Osteocyte (in vitro differentiated cells): Measurements from ENCODE around the gene ZNF112. TPM values are rescaled to one million over a fixed set of nuclear protein-coding genes. Genes with fewer than 3 reads are reported as not detected.

Source experiments
- DNase-seq: peaks from one replicate; pipeline ENCODE4 v3.0.0; 2021; ENCODE audit warnings: mixed read lengths; ENCODE audit not compliant: unreplicated experiment; ENCODE audit errors: extremely low spot score
- H3K27ac Mint-ChIP-seq: one replicate; pipeline ENCODE4 v1.8.0; 2021; ENCODE audit warnings: mild to moderate bottlenecking, mixed read lengths; ENCODE audit not compliant: unreplicated experiment
- H3K27me3 Mint-ChIP-seq: one replicate; pipeline ENCODE4 v1.8.0; 2021; ENCODE audit warnings: mixed read lengths; ENCODE audit not compliant: unreplicated experiment
- H3K36me3 Mint-ChIP-seq: one replicate; pipeline ENCODE4 v1.8.0; 2021; ENCODE audit warnings: mixed read lengths; ENCODE audit not compliant: unreplicated experiment
- H3K4me1 Mint-ChIP-seq: one replicate; pipeline ENCODE4 v1.8.0; 2021; ENCODE audit warnings: mixed read lengths; ENCODE audit not compliant: unreplicated experiment
- H3K4me3 Mint-ChIP-seq: one replicate; pipeline ENCODE4 v1.8.0; 2021; ENCODE audit warnings: mild to moderate bottlenecking, moderate library complexity, mixed read lengths; ENCODE audit not compliant: unreplicated experiment
- H3K9me3 Mint-ChIP-seq: one replicate; pipeline ENCODE4 v1.8.0; 2021; ENCODE audit warnings: mixed read lengths; ENCODE audit not compliant: unreplicated experiment
- total RNA-seq: library from RNA; stranded (reverse); gene quantifications from 2 replicates; pipeline ENCODE4 v1.2.1, GENCODE V29; 2021
- TF ChIP-seq, protein P1 (sequence below): fragments of 200-600 bp; sonication (generic); IDR thresholded peaks from 2 replicates; pipeline ENCODE4 v1.5.0; 2021; ENCODE audit warnings: antibody characterized with exemption, mild to moderate bottlenecking, moderate library complexity

Gene ZNF112
- total RNA-seq, 1 donor from 2014 or later: 8.8 TPM

GRCh38 chr19:44282846-44283245 lies 73.6 kb downstream of the ZNF112 start:
- TF ChIP-seq, protein P1, sequence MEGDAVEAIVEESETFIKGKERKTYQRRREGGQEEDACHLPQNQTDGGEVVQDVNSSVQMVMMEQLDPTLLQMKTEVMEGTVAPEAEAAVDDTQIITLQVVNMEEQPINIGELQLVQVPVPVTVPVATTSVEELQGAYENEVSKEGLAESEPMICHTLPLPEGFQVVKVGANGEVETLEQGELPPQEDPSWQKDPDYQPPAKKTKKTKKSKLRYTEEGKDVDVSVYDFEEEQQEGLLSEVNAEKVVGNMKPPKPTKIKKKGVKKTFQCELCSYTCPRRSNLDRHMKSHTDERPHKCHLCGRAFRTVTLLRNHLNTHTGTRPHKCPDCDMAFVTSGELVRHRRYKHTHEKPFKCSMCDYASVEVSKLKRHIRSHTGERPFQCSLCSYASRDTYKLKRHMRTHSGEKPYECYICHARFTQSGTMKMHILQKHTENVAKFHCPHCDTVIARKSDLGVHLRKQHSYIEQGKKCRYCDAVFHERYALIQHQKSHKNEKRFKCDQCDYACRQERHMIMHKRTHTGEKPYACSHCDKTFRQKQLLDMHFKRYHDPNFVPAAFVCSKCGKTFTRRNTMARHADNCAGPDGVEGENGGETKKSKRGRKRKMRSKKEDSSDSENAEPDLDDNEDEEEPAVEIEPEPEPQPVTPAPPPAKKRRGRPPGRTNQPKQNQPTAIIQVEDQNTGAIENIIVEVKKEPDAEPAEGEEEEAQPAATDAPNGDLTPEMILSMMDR: no peak
- peaks cover 21% of the 10 kb centered on the region for H3K36me3 Mint-ChIP-seq

GRCh38 chr19:44280916-44281315 lies 75.6 kb downstream of the ZNF112 start:
- no peak for DNase-seq
- TF ChIP-seq, protein P1: no peak
- Mint-ChIP-seq H3K27me3 (no peaks in the 10 kb centered on the region), H3K4me1 (no peaks in the 10 kb centered on the region), H3K36me3 (peaks cover 16% of the 10 kb centered on the region), H3K9me3 (peaks cover 26% of the 10 kb centered on the region), H3K27ac (no peak overlapping the region), H3K4me3 (no peak overlapping the region)

More at GRCh38 chr19:44282846-44283245, 73.6 kb downstream of the ZNF112 start:
- Mint-ChIP-seq H3K9me3 (peaks cover 26% of the 10 kb centered on the region), H3K27me3 (no peaks in the 10 kb centered on the region), H3K4me1 (no peaks in the 10 kb centered on the region), H3K4me3 (no peak overlapping the region), H3K27ac (no peak overlapping the region)
- DNase-seq: no peak

GRCh38 chr19:44278181-44278690 lies 78.2 kb downstream of the ZNF112 start:
- no peak for DNase-seq
- H3K36me3 Mint-ChIP-seq: peaks cover 35% of the 10 kb centered on the region
- no peaks in the 10 kb centered on the region for H3K27me3 Mint-ChIP-seq
- H3K4me1 Mint-ChIP-seq: no peaks in the 10 kb centered on the region
- H3K4me3 Mint-ChIP-seq: no peak overlapping the region
- H3K27ac Mint-ChIP-seq: no peak overlapping the region
- TF ChIP-seq, protein P1: no peak
- peaks cover 41% of the 10 kb centered on the region for H3K9me3 Mint-ChIP-seq

DNA sequence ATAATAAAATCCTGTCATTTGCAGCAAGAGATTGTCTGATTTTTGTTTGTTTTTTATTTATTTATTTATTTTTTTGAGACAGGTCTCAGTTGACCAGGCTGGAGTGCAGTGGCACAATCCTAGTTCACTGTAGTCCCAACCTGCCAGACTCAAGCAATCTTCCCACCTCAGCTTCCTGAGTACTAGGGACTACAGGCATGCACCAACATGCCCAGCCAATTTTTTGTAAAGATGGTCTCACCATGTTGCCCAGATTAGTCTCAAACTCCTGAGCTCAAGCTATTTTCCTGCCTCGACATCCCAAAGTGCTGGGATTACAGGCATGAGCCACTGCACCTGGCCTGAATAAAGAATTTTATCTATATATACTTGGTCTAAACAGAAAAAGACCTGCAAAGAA lies 79.1 kb downstream of the ZNF112 start:
- peaks cover 40% of the 10 kb centered on the region for H3K36me3 Mint-ChIP-seq
- no peaks in the 10 kb centered on the region for H3K27me3 Mint-ChIP-seq
- no peak overlapping the region for H3K4me3 Mint-ChIP-seq
- H3K27ac Mint-ChIP-seq: no peak overlapping the region
- no peak for DNase-seq
- peaks cover 48% of the 10 kb centered on the region for H3K9me3 Mint-ChIP-seq
- TF ChIP-seq, protein P1: no peak
- no peaks in the 10 kb centered on the region for H3K4me1 Mint-ChIP-seq

Other genes with a start within 250 kb of the ZNF112 start
- gene ZNF225, start 243.3 kb downstream of the ZNF112 start, total RNA-seq: 6.1 and 7.9 TPM in 2 replicates
- gene ZNF234, start 215.1 kb downstream of the ZNF112 start, total RNA-seq: 17.4 and 19.3 TPM in 2 replicates
- 28.8 TPM in 2 replicates for gene ZNF226, start 191.6 kb downstream of the ZNF112 start, total RNA-seq
- gene ZNF227, start 144.1 kb downstream of the ZNF112 start, total RNA-seq: 22.6 and 30.7 TPM in 2 replicates
- 1.6 and 2.5 TPM in 2 replicates for gene ZNF233, start 96.8 kb downstream of the ZNF112 start, total RNA-seq
- gene ZNF235, start 51.7 kb downstream of the ZNF112 start, total RNA-seq: 8.9 and 9.7 TPM in 2 replicates
- gene ZNF285, start 44.9 kb upstream of the ZNF112 start, total RNA-seq: 5.3 and 6.8 TPM in 2 replicates
- gene ZNF229, start 91.8 kb upstream of the ZNF112 start, total RNA-seq: 4.6 and 4.8 TPM in 2 replicates
- gene ZNF180, start 143.8 kb upstream of the ZNF112 start, total RNA-seq: 7.0 and 8.9 TPM in 2 replicates
- gene CEACAM20, start 173.0 kb upstream of the ZNF112 start, total RNA-seq: not detected in 2 replicates